GM18909 (cell line): ENCODE data around the gene NFATC2IP.
"Not testable (repeated sequence)": the region's sequence is repeated elsewhere in the genome, so short reads cannot be mapped to it uniquely, and the experiment has no call there.

Experiments
- ATAC-seq: cut with Tn5 transposase; IDR thresholded peaks from one replicate; pipeline ENCODE4 v1.9.1; 2021; ENCODE audit warnings: mild to moderate bottlenecking; ENCODE audit not compliant: unreplicated experiment, poor library complexity

The NFATC2IP gene

DNA sequence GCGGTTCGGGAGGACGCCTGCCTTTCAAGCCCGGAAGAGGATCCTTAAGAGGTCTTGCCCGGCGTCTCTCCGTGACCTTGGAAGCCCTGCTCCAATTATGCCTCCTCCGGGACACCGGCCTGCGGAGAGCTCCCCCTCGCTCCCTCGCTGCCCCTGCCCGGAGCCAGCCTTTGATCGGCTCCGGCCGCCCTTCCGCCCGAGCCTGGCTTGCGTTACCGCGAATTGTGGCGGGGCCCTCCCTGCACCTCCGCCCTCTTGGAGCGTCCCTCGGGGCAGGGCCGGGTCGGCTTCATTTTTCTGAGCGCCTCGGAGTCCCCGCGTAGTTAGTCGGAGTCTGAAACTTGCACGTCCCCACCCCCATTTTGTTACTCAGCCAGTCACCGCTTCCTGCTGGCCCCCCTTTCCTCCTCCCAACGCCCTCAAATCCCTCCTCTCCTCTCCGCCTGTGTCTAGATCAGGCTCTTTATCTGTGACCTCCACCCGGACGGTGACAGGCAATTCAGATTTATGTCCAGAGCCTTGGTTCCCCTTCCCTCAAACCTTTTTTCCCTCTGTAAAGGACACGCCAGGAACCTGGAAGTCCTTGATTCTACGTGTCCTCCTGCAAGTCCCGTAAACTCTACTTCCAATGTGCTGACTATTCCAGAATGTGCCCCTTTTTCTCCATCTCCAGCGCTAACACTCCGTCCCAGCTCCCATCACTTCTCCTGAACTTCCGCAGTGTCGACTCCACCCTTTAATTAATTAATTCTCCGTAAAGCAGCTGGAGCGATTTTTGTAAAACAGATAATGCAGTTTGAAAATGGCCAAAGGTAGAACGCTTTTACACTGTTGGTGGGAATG, 25.1 kb upstream of the NFATC2IP start:
- ATAC-seq = peak; percentile 38

DNA sequence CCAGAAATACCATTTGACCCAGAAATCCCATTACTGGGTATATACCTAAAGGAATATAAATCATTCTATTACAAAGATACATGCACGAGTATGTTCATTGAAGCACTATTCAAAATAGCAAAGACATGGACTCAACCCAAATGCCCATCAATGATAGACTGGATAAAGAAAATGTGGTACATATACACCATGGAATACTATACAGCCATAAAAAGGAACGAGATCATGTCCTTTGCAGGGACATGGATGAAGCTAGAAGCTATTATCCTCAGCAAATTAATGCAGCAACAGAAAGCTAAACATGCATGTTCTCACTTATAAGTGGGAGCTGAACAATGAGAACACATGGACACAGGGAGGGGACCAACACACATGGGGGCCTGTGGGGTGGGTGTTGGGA, 24.5 kb upstream of the NFATC2IP start:
- not testable (repeated sequence) for ATAC-seq

DNA sequence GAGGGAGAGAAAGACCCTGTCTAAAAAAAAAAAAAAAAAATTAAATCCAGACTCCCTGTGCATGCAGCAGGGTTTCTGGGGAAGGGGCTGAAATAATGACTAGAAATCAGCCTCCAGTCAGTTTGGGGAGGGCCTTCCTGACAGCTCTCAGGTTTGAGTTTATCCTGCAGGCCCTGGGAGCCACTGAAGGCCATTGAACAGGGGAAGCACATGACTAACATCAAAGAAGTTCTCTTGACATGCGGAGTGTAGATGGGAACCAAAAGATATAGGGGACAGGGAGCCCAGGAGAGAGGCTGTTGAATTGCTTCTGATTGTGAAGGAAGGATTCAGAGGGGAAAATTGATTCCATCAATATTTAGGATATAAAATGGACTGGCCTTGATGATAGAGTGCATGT, 22.9 kb upstream of the NFATC2IP start:
- ATAC-seq = no peak

DNA sequence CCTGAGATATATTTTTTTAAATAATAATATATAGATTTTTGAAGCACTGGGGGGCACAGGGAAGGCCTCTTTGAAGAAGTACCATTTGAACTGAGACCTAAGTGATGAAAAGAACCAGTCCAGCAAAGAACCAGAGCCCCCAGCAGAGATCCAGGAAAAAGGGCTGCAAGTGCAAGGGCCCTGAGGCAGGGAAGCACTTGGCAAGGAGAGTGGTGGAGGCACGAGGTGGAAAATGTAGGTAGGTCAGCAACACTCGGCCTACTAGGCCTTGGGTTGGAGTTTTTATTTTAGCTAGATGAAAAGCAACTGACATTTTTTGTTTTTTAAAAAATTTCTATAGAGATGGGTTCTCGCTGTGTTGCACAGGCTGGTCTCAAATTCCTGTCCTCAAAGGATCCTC, 20.5 kb upstream of the NFATC2IP start:
- ATAC-seq = no peak

GRCh38 chr16:28930652-28931051, 20.1 kb upstream of the NFATC2IP start:
- no peak for ATAC-seq

DNA sequence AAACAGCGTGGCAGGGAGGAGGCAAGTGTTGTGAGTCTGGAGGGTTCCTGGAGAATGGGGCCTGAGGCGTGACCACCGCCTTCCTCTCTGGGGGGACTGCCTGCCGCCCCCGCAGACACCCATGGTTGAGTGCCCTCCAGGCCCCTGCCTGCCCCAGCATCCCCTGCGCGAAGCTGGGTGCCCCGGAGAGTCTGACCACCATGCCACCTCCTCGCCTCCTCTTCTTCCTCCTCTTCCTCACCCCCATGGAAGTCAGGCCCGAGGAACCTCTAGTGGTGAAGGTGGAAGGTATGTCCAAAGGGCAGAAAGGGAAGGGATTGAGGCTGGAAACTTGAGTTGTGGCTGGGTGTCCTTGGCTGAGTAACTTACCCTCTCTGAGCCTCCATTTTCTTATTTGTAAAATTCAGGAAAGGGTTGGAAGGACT, 18.9 kb upstream of the NFATC2IP start, which contains the start of gene CD19:
TSS of gene CD19 (plus strand) at position 171 of the 425 bp plus-strand sequence. CDS start at position 201, 30 bp downstream.
- ATAC-seq = no peak

DNA sequence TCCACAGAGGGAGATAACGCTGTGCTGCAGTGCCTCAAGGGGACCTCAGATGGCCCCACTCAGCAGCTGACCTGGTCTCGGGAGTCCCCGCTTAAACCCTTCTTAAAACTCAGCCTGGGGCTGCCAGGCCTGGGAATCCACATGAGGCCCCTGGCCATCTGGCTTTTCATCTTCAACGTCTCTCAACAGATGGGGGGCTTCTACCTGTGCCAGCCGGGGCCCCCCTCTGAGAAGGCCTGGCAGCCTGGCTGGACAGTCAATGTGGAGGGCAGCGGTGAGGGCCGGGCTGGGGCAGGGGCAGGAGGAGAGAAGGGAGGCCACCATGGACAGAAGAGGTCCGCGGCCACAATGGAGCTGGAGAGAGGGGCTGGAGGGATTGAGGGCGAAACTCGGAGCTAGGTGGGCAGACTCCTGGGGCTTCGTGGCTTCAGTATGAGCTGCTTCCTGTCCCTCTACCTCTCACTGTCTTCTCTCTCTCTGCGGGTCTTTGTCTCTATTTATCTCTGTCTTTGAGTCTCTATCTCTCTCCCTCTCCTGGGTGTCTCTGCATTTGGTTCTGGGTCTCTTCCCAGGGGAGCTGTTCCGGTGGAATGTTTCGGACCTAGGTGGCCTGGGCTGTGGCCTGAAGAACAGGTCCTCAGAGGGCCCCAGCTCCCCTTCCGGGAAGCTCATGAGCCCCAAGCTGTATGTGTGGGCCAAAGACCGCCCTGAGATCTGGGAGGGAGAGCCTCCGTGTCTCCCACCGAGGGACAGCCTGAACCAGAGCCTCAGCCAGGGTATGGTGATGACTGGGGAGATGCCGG, 18.2 kb upstream of the NFATC2IP start:
- no peak for ATAC-seq

GRCh38 chr16:28933171-28933570, 17.6 kb upstream of the NFATC2IP start:
- no peak for ATAC-seq

- ATAC-seq = no peak
Measured at GRCh38 chr16:28935346-28935745, 15.4 kb upstream of the NFATC2IP start.

DNA sequence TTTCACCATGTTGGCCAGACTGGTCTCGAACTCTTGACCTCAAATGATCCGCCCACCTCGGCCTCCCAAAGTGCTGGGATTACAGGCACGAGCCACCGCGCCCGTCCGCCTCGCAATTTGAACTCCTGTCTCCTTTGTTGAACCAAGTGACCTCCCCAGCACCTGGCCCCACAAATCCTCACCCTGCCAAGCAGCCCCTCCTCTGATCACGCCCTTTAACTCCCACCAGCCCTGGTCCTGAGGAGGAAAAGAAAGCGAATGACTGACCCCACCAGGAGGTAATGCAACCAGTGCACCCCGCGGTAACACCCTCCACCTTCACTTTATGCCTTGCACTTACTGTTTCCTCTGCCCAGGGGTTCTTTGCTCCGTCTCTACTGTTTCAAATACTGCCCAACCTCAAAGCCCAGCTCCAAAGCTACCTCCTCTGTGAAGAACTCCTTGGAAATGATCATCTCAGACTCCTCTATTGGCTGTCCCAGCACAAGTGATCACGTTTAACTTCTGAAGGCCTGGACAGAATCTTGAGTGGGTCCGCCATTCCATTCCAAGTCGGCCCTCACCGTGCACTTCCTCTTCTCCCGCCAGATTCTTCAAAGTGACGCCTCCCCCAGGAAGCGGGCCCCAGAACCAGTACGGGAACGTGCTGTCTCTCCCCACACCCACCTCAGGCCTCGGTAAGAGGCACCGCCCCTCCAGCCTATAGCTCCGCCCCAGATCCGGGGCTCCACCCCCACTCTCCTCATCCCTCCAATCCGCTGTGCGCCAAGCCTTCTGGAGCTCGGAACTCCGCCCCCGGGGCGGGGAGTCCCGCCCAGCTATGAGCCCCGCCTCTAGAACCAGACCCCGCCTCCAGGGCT, 14.6 kb upstream of the NFATC2IP start:
- peak; percentile 63 for ATAC-seq

GRCh38 chr16:28936784-28937155, 14.0 kb upstream of the NFATC2IP start:
- ATAC-seq = no peak

- ATAC-seq = no peak
Measured at GRCh38 chr16:28937222-28937876, 13.4 kb upstream of the NFATC2IP start.

- no peak for ATAC-seq
Measured at GRCh38 chr16:28938721-28939120, 12.0 kb upstream of the NFATC2IP start.

GRCh38 chr16:28939825-28940224, 10.9 kb upstream of the NFATC2IP start:
- not testable (repeated sequence) for ATAC-seq

DNA sequence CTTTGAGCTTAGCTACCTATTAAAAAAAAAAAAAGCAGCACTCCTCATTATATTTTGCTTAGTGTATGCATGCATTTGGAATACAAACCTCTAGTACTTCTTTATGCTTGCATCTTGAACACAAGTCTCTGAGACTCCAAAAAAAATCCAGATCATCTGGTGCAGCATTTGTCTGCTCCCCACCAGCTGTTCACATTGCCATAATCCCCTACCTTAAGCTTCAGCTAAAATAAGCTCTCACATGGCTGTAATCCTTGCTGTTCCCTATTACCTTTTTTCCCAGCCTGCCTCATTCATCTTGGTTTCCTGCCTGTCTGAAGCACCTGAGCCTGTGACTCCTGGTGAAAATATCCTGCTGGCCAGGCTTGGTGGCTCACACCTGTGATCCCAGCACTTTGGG, 7.5 kb upstream of the NFATC2IP start:
- ATAC-seq = no peak

DNA sequence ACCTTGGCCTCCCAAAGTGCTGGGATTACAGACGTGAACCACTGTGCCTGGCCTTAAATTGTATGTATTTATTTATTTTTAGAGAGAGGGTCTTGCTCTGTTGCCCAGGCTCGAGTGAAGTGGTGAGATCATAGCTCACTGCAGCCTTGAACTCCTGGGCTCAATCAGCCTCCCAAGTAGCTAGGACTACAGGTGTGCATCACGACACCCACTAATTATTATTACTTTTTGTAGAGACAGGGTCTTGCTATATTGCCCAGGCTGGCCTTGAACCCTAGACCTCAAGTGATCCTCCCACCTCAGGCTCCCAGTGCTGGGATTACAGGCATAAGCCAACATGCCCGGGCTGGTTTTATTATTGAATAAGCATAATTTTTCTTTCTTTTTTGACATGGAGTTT, 4.1 kb upstream of the NFATC2IP start:
- no peak for ATAC-seq

- no peak for ATAC-seq
Measured at GRCh38 chr16:28951410-28951943, 740 bp downstream of the NFATC2IP start.

DNA sequence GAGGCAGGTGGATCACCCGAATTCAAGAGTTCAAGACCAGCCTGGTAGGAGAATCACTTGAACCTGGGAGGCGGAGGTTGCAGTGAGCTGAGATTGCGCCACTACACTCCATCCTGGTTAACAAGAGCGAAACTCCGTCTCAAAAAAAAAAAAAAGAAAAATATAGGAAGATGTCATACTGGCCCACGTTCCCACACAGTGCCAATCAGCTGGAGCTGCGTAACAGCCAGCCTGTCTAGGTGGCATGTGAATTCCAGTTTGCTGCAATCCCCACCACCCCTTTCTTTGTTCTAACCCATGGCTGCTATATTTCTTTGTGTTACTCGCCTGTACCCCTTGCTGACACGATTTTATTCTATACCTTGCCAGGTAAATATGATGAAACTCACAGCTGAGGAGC, 7.5 kb downstream of the NFATC2IP start:
- ATAC-seq = no peak

DNA sequence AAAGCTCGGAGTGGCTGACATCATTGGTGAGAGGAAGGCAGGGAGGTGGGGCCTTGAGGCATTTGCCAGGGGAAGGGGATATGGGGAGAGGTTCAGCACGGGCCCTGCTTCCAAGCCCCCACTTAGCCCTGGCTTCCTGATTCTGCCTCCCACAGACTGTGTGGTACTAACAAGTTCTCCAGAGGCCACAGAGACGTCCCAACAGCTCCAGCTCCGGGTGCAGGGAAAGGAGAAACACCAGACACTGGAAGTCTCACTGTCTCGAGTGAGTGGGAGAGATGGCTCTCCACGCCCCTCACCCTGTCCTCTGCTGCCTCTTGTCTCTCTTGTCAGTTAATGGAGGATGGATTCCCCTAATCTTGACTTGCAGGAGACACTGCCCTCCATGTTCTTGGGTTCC, 8.1 kb downstream of the NFATC2IP start:
- ATAC-seq = no peak

DNA sequence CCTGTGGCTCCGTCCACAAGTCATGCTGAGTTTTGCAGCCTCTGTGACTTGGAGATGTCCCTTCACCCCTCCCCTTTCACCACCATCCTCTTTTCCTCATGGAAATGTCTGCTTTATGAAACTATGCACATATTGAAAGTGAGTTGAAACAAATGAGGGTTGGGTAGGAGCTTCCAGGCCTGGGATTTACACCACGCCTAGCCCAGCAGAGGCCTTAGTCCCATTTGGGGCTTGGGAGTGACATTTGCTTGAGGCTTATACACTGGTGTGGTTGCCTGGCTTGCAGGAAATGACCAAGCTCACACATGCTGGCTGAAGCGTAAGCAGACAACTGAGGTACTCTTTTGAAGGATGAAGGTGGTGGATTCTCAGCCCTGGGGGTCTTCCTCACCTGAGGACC, 13.3 kb downstream of the NFATC2IP start:
- ATAC-seq = no peak
